Measurements from ENCODE around the gene ZNF500. TPM values are rescaled to one million over a fixed set of nuclear protein-coding genes. Genes with fewer than 3 reads are reported as not detected.

The ZNF500 gene
- total RNA-seq, 3 donors from 2014 or later, result 8.2 to 17.0 (median 16.4) TPM

GRCh38 chr16:4713663-4714501, 53.1 kb downstream of the ZNF500 start:
- H3K36me3 ChIP-seq, result peaks cover 5% of the 10 kb centered on the region

GRCh38 chr16:4709481-4709880, 57.5 kb downstream of the ZNF500 start:
- intact Hi-C loops (cut with DNase I; ENCODE audit: low total_unique reads), result no loop called here
- peaks cover 5% of the 10 kb centered on the region for H3K36me3 ChIP-seq
- no peak overlapping the region for H3K27ac ChIP-seq
- H3K9me3 ChIP-seq, result no peaks in the 10 kb centered on the region
- H3K4me3 ChIP-seq, result no peak overlapping the region
- no peaks in the 10 kb centered on the region for H3K27me3 ChIP-seq
- no peak for DNase-seq (ENCODE audit: low spot score in 2 of 2)
- H3K4me1 ChIP-seq, result no peaks in the 10 kb centered on the region
- TF ChIP-seq POLR2AphosphoS5 (IDR thresholded peaks at IDR 0.05), result no peak
- TF ChIP-seq, protein P1, sequence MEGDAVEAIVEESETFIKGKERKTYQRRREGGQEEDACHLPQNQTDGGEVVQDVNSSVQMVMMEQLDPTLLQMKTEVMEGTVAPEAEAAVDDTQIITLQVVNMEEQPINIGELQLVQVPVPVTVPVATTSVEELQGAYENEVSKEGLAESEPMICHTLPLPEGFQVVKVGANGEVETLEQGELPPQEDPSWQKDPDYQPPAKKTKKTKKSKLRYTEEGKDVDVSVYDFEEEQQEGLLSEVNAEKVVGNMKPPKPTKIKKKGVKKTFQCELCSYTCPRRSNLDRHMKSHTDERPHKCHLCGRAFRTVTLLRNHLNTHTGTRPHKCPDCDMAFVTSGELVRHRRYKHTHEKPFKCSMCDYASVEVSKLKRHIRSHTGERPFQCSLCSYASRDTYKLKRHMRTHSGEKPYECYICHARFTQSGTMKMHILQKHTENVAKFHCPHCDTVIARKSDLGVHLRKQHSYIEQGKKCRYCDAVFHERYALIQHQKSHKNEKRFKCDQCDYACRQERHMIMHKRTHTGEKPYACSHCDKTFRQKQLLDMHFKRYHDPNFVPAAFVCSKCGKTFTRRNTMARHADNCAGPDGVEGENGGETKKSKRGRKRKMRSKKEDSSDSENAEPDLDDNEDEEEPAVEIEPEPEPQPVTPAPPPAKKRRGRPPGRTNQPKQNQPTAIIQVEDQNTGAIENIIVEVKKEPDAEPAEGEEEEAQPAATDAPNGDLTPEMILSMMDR (IDR thresholded peaks at IDR 0.05), result no peak
- TF ChIP-seq POLR2A (IDR thresholded peaks at IDR 0.05), result no peak

More at GRCh38 chr16:4713663-4714501, 53.1 kb downstream of the ZNF500 start:
- H3K27me3 ChIP-seq, result no peaks in the 10 kb centered on the region
- TF ChIP-seq, protein P1 (IDR thresholded peaks at IDR 0.05), result no peak
- TF ChIP-seq POLR2A (IDR thresholded peaks at IDR 0.05) (no peak), POLR2AphosphoS5 (IDR thresholded peaks at IDR 0.05) (no peak)
- H3K4me3 ChIP-seq, result no peak overlapping the region
- intact Hi-C loops (cut with DNase I; ENCODE audit: low total_unique reads), result no loop called here
- no peaks in the 10 kb centered on the region for H3K9me3 ChIP-seq
- DNase-seq (ENCODE audit: low spot score in 2 of 2), result no peak
- no peak overlapping the region for H3K27ac ChIP-seq
- H3K4me1 ChIP-seq, result no peaks in the 10 kb centered on the region

GRCh38 chr16:4706871-4707270, 60.1 kb downstream of the ZNF500 start:
- Histone ChIP-seq H3K4me1 (no peaks in the 10 kb centered on the region), H3K27ac (no peak overlapping the region), H3K9me3 (no peaks in the 10 kb centered on the region), H3K4me3 (no peak overlapping the region), H3K27me3 (no peaks in the 10 kb centered on the region), H3K36me3 (no peaks in the 10 kb centered on the region)
- intact Hi-C loops (cut with DNase I; ENCODE audit: low total_unique reads), result no loop called here
- DNase-seq (ENCODE audit: low spot score in 2 of 2), result no peak
- no peak for TF ChIP-seq POLR2A (IDR thresholded peaks at IDR 0.05)
- TF ChIP-seq, protein P1 (IDR thresholded peaks at IDR 0.05), result no peak

DNA sequence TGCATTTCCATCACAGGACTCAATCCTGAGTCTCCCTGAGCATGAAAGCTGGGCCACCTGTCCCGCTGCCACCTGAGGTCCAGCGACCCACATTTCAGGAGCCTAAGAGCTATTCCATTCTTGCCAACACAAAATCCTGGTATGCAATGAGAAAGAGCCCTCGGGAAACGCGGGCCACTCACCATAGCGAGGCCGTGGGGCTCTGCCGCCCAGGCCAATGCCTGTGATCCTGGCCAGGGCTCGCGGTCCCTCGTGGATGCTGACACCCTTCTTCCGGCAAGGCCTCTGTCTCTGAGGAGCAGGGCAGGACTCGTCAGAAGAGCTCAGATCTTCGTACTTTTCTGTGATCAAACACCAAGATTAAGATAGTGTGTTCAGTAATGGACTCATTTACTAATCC, 62.0 kb downstream of the ZNF500 start:
- TF ChIP-seq, protein P1 (IDR thresholded peaks at IDR 0.05), result no peak
- TF ChIP-seq POLR2A (IDR thresholded peaks at IDR 0.05), result no peak
- intact Hi-C loops (cut with DNase I; ENCODE audit: low total_unique reads), result no loop called here

GRCh38 chr16:4704491-4704890, 62.5 kb downstream of the ZNF500 start:
- Histone ChIP-seq H3K9me3 (no peaks in the 10 kb centered on the region), H3K27me3 (no peaks in the 10 kb centered on the region), H3K27ac (no peak overlapping the region), H3K4me3 (no peak overlapping the region), H3K36me3 (no peaks in the 10 kb centered on the region), H3K4me1 (no peaks in the 10 kb centered on the region)
- DNase-seq (ENCODE audit: low spot score in 2 of 2), result no peak
- TF ChIP-seq POLR2AphosphoS5 (IDR thresholded peaks at IDR 0.05), result no peak
- TF ChIP-seq POLR2A (IDR thresholded peaks at IDR 0.05), result no peak
- TF ChIP-seq, protein P1 (IDR thresholded peaks at IDR 0.05), result no peak
- intact Hi-C loops (cut with DNase I; ENCODE audit: low total_unique reads), result no loop called here

More for the DNA sequence above, 62.0 kb downstream of the ZNF500 start:
- Histone ChIP-seq H3K27me3 (no peaks in the 10 kb centered on the region), H3K27ac (no peak overlapping the region), H3K9me3 (no peaks in the 10 kb centered on the region), H3K4me1 (no peaks in the 10 kb centered on the region), H3K36me3 (no peaks in the 10 kb centered on the region), H3K4me3 (no peak overlapping the region)
- no peak for DNase-seq (ENCODE audit: low spot score in 2 of 2)
